Measurements from ENCODE around the gene FMNL3. TPM values are rescaled to one million over a fixed set of nuclear protein-coding genes. Genes with fewer than 3 reads are reported as not detected.
A peak's percentile ranks its signal among the peaks of the same experiment; 100 is the strongest.
"Not testable (repeated sequence)": the region's sequence is repeated elsewhere in the genome, so short reads cannot be mapped to it uniquely, and the experiment has no call there.

The FMNL3 gene
- polyA plus RNA-seq, 4 donors = 0.89 to 8.8 (median 4.1) TPM

GRCh38 chr12:49609059-49609874 is 97.9 kb downstream of the FMNL3 start:
- 96% methylated on average over 2 of the region's 2 CpGs for WGBS, 3 donors
- Histone ChIP-seq H3K27me3 (ENCODE audit: control insufficient read depth in 3 of 3, insufficient read depth in 3 of 3, low read length in 3 of 3) (no peaks in the 10 kb centered on the region), H3K9me3 (ENCODE audit: control insufficient read depth in 2 of 2, insufficient read depth in 1 of 2, low read depth in 1 of 2, low read length in 1 of 2) (peaks cover 0 to 28% of the 10 kb centered on the region in 2 donors), H3K4me1 (ENCODE audit: control insufficient read depth in 3 of 3, insufficient read depth in 2 of 3, low read depth in 1 of 3, low read length in 2 of 3) (no peaks in the 10 kb centered on the region), H3K27ac (ENCODE audit: low read depth in 1 of 3, low read length in 2 of 3) (no peak overlapping the region), H3K4me3 (ENCODE audit: low read depth in 1 of 3, low read length in 3 of 3) (no peak overlapping the region), H3K36me3 (ENCODE audit: control insufficient read depth in 3 of 3, insufficient read depth in 2 of 3, low read depth in 1 of 3, low read length in 3 of 3) (no peaks in the 10 kb centered on the region)
- peak in 1 of 2 donors; percentile 24 for DNase-seq
- FAIRE-seq = no peak

GRCh38 chr12:49605539-49605938 is 101.7 kb downstream of the FMNL3 start, which contains the start of gene FAM186B:
Gene FAM186B (minus strand): TSS chr12:49605639. CDS start chr12:49605477, 162 bp downstream.
- FAIRE-seq; H3K27ac ChIP-seq (ENCODE audit: low read depth in 1 of 3, low read length in 2 of 3); H3K4me1 ChIP-seq (ENCODE audit: control insufficient read depth in 3 of 3, insufficient read depth in 2 of 3, low read depth in 1 of 3, low read length in 2 of 3); H3K27me3 ChIP-seq (ENCODE audit: control insufficient read depth in 3 of 3, insufficient read depth in 3 of 3, low read length in 3 of 3); DNase-seq; H3K36me3 ChIP-seq (ENCODE audit: control insufficient read depth in 3 of 3, insufficient read depth in 2 of 3, low read depth in 1 of 3, low read length in 3 of 3); H3K4me3 ChIP-seq (ENCODE audit: low read depth in 1 of 3, low read length in 3 of 3): not testable (repeated sequence)
- peaks cover 0 to 15% of the 10 kb centered on the region in 2 donors for H3K9me3 ChIP-seq (ENCODE audit: control insufficient read depth in 2 of 2, insufficient read depth in 1 of 2, low read depth in 1 of 2, low read length in 1 of 2)
- WGBS, 3 donors = 95 to 99% (median 97%) methylated on average over 4 of the region's 4 CpGs

DNA sequence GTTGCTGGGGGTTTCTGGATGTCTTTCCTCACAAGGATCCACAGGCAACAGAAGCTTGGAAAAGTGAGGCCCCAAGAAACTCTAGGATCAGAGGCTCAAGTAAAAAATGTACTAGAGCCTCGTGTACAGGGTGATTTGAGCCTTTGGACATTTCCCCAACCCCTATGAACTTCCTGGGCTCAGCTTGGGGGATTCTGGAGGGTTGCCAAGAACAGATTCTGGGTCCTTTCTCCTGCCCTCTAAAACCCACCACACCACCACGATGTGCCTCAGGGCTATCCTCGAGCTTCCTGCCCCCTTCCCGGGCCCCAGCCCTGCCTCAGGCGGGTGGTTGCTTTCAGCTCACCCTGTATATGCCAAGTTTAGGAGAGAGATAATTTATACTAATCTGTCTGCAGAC is 102.3 kb downstream of the FMNL3 start:
- no peaks in the 10 kb centered on the region for H3K4me1 ChIP-seq (ENCODE audit: control insufficient read depth in 3 of 3, insufficient read depth in 2 of 3, low read depth in 1 of 3, low read length in 2 of 3)
- FAIRE-seq (no peak), DNase-seq (no peak)
- H3K27me3 ChIP-seq (ENCODE audit: control insufficient read depth in 3 of 3, insufficient read depth in 3 of 3, low read length in 3 of 3) = no peaks in the 10 kb centered on the region
- H3K36me3 ChIP-seq (ENCODE audit: control insufficient read depth in 3 of 3, insufficient read depth in 2 of 3, low read depth in 1 of 3, low read length in 3 of 3) = peaks cover 0 to 6% (median 0%) of the 10 kb centered on the region in 3 donors
- H3K9me3 ChIP-seq (ENCODE audit: control insufficient read depth in 2 of 2, insufficient read depth in 1 of 2, low read depth in 1 of 2, low read length in 1 of 2) = peaks cover 0 to 9% of the 10 kb centered on the region in 2 donors
- no peak overlapping the region for H3K4me3 ChIP-seq (ENCODE audit: low read depth in 1 of 3, low read length in 3 of 3)
- WGBS, 3 donors = 50 to 63% (median 52%) methylated on average over 5 of the region's 5 CpGs
- H3K27ac ChIP-seq (ENCODE audit: low read depth in 1 of 3, low read length in 2 of 3) = no peak overlapping the region

GRCh38 chr12:49603721-49604120 is 103.5 kb downstream of the FMNL3 start:
- Histone ChIP-seq H3K27ac (ENCODE audit: low read depth in 1 of 3, low read length in 2 of 3) (no peak overlapping the region), H3K27me3 (ENCODE audit: control insufficient read depth in 3 of 3, insufficient read depth in 3 of 3, low read length in 3 of 3) (no peaks in the 10 kb centered on the region), H3K9me3 (ENCODE audit: control insufficient read depth in 2 of 2, insufficient read depth in 1 of 2, low read depth in 1 of 2, low read length in 1 of 2) (no peaks in the 10 kb centered on the region), H3K36me3 (ENCODE audit: control insufficient read depth in 3 of 3, insufficient read depth in 2 of 3, low read depth in 1 of 3, low read length in 3 of 3) (peaks cover 0 to 10% (median 0%) of the 10 kb centered on the region in 3 donors), H3K4me3 (ENCODE audit: low read depth in 1 of 3, low read length in 3 of 3) (no peak overlapping the region), H3K4me1 (ENCODE audit: control insufficient read depth in 3 of 3, insufficient read depth in 2 of 3, low read depth in 1 of 3, low read length in 2 of 3) (no peaks in the 10 kb centered on the region)
- no peak for DNase-seq
- FAIRE-seq = no peak
- WGBS, 3 donors = 48 to 92% (median 58%) methylated on average over 1 of the region's 1 CpG

- H3K4me3 ChIP-seq (ENCODE audit: low read depth in 1 of 3, low read length in 3 of 3) = no peak overlapping the region
- peaks cover 0 to 10% (median 0%) of the 10 kb centered on the region in 3 donors for H3K36me3 ChIP-seq (ENCODE audit: control insufficient read depth in 3 of 3, insufficient read depth in 2 of 3, low read depth in 1 of 3, low read length in 3 of 3)
- H3K27me3 ChIP-seq (ENCODE audit: control insufficient read depth in 3 of 3, insufficient read depth in 3 of 3, low read length in 3 of 3) = no peaks in the 10 kb centered on the region
- no peaks in the 10 kb centered on the region for H3K4me1 ChIP-seq (ENCODE audit: control insufficient read depth in 3 of 3, insufficient read depth in 2 of 3, low read depth in 1 of 3, low read length in 2 of 3)
- no peaks in the 10 kb centered on the region for H3K9me3 ChIP-seq (ENCODE audit: control insufficient read depth in 2 of 2, insufficient read depth in 1 of 2, low read depth in 1 of 2, low read length in 1 of 2)
- no peak for FAIRE-seq
- no peak for DNase-seq
- H3K27ac ChIP-seq (ENCODE audit: low read depth in 1 of 3, low read length in 2 of 3) = no peak overlapping the region
- 92 to 96% (median 94%) methylated on average over 8 of the region's 8 CpGs for WGBS, 3 donors
Measured at GRCh38 chr12:49599961-49600360, 107.2 kb downstream of the FMNL3 start.

GRCh38 chr12:49598527-49598926 is 108.7 kb downstream of the FMNL3 start:
- H3K27me3 ChIP-seq (ENCODE audit: control insufficient read depth in 3 of 3, insufficient read depth in 3 of 3, low read length in 3 of 3) = no peaks in the 10 kb centered on the region
- FAIRE-seq = no peak
- peaks cover 0 to 10% (median 0%) of the 10 kb centered on the region in 3 donors for H3K36me3 ChIP-seq (ENCODE audit: control insufficient read depth in 3 of 3, insufficient read depth in 2 of 3, low read depth in 1 of 3, low read length in 3 of 3)
- H3K9me3 ChIP-seq (ENCODE audit: control insufficient read depth in 2 of 2, insufficient read depth in 1 of 2, low read depth in 1 of 2, low read length in 1 of 2) = no peaks in the 10 kb centered on the region
- DNase-seq = no peak
- H3K4me1 ChIP-seq (ENCODE audit: control insufficient read depth in 3 of 3, insufficient read depth in 2 of 3, low read depth in 1 of 3, low read length in 2 of 3) = no peaks in the 10 kb centered on the region
- no peak overlapping the region for H3K27ac ChIP-seq (ENCODE audit: low read depth in 1 of 3, low read length in 2 of 3)
- H3K4me3 ChIP-seq (ENCODE audit: low read depth in 1 of 3, low read length in 3 of 3) = no peak overlapping the region
- 84 to 94% (median 93%) methylated on average over 10 of the region's 10 CpGs for WGBS, 3 donors

- FAIRE-seq = no peak
- no peak overlapping the region for H3K27ac ChIP-seq (ENCODE audit: low read depth in 1 of 3, low read length in 2 of 3)
- DNase-seq = no peak
- no peaks in the 10 kb centered on the region for H3K27me3 ChIP-seq (ENCODE audit: control insufficient read depth in 3 of 3, insufficient read depth in 3 of 3, low read length in 3 of 3)
- WGBS, 3 donors = 74 to 88% (median 81%) methylated on average over 4 of the region's 4 CpGs
- H3K4me3 ChIP-seq (ENCODE audit: low read depth in 1 of 3, low read length in 3 of 3) = no peak overlapping the region
- H3K9me3 ChIP-seq (ENCODE audit: control insufficient read depth in 2 of 2, insufficient read depth in 1 of 2, low read depth in 1 of 2, low read length in 1 of 2) = peaks cover 0 to 5% of the 10 kb centered on the region in 2 donors
- H3K36me3 ChIP-seq (ENCODE audit: control insufficient read depth in 3 of 3, insufficient read depth in 2 of 3, low read depth in 1 of 3, low read length in 3 of 3) = peaks cover 0 to 43% (median 0%) of the 10 kb centered on the region in 3 donors
- H3K4me1 ChIP-seq (ENCODE audit: control insufficient read depth in 3 of 3, insufficient read depth in 2 of 3, low read depth in 1 of 3, low read length in 2 of 3) = no peaks in the 10 kb centered on the region
Measured at GRCh38 chr12:49588721-49589516, 118.3 kb downstream of the FMNL3 start.

DNA sequence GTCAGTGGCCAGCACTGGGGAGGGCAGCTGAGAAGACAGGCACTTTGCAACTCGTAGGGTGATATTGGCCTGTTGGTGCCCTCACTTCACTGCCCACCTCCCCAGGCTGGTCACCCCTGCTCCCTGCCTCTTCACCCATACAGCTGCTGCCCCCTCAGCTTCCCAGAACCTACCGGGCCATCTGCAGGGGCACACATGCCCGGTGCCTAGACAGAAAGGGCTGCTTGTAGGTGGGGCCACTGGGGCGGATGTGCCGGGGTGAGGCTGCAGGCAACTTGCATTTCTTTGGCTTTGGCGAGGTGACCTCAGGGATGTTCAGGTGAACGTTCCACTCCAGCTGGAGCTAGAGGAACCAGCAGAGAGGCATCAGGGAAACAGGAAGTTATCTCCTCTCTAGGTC is 118.9 kb downstream of the FMNL3 start:
- no peak overlapping the region for H3K4me3 ChIP-seq (ENCODE audit: low read depth in 1 of 3, low read length in 3 of 3)
- H3K9me3 ChIP-seq (ENCODE audit: control insufficient read depth in 2 of 2, insufficient read depth in 1 of 2, low read depth in 1 of 2, low read length in 1 of 2) = peaks cover 0 to 5% of the 10 kb centered on the region in 2 donors
- H3K4me1 ChIP-seq (ENCODE audit: control insufficient read depth in 3 of 3, insufficient read depth in 2 of 3, low read depth in 1 of 3, low read length in 2 of 3) = no peaks in the 10 kb centered on the region
- 85 to 92% (median 89%) methylated on average over 7 of the region's 7 CpGs for WGBS, 3 donors
- no peak overlapping the region for H3K27ac ChIP-seq (ENCODE audit: low read depth in 1 of 3, low read length in 2 of 3)
- no peak for DNase-seq
- no peak for FAIRE-seq
- peaks cover 0 to 48% (median 0%) of the 10 kb centered on the region in 3 donors for H3K36me3 ChIP-seq (ENCODE audit: control insufficient read depth in 3 of 3, insufficient read depth in 2 of 3, low read depth in 1 of 3, low read length in 3 of 3)
- H3K27me3 ChIP-seq (ENCODE audit: control insufficient read depth in 3 of 3, insufficient read depth in 3 of 3, low read length in 3 of 3) = no peaks in the 10 kb centered on the region

All from small intestine (tissue), 7 donors.